MM.1S (cell line): ENCODE measurements around the gene KCNIP4.

Experiments used
- DNase-seq: peaks from one replicate; pipeline ENCODE4 v3.0.0-alpha.2; 2015
- H2AFZ ChIP-seq: fragments of 300-600 bp; sonication (generic); 2 replicates; pipeline ENCODE4 v1.6.0; 2016; ENCODE audit warnings: antibody characterized with exemption, low read length
- H3F3A ChIP-seq: fragments of 300-600 bp; sonication (generic); 2 replicates; pipeline ENCODE4 v1.6.1; 2016; ENCODE audit warnings: mild to moderate bottlenecking, antibody characterized with exemption, low read length, moderate library complexity, mixed read lengths; ENCODE audit not compliant: insufficient read depth
- H3K27ac ChIP-seq: fragments of 300-600 bp; sonication (generic); 2 replicates; pipeline ENCODE4 v1.5.1; 2016; ENCODE audit warnings: mild to moderate bottlenecking, low read length
- H3K27me3 ChIP-seq: fragments of 300-600 bp; sonication (generic); replicated peaks from 2 replicates; pipeline ENCODE4 v1.6.0; 2016; ENCODE audit warnings: low read length; ENCODE audit not compliant: insufficient read depth
- H3K36me3 ChIP-seq: fragments of 300-600 bp; sonication (generic); replicated peaks from 2 replicates; pipeline ENCODE4 v1.6.1; 2016; ENCODE audit warnings: mild to moderate bottlenecking, low read length, mixed read lengths; ENCODE audit not compliant: insufficient read depth
- H3K4me1 ChIP-seq: fragments of 300-600 bp; sonication (generic); 2 replicates; pipeline ENCODE4 v1.6.1; 2016; ENCODE audit warnings: low read length, mixed read lengths
- H3K4me2 ChIP-seq: fragments of 300-600 bp; sonication (generic); 2 replicates; pipeline ENCODE4 v1.6.0; 2016; ENCODE audit warnings: low read depth, low read length
- H3K4me3 ChIP-seq: fragments of 300-600 bp; sonication (generic); 2 replicates; pipeline ENCODE4 v1.5.1; 2016; ENCODE audit warnings: low read length, mixed read lengths
- H3K79me2 ChIP-seq: fragments of 300-600 bp; sonication (generic); 2 replicates; pipeline ENCODE4 v1.6.1; 2016; ENCODE audit warnings: mixed run types, low read length, mixed read lengths
- H3K9ac ChIP-seq: fragments of 300-600 bp; sonication (generic); 2 replicates; pipeline ENCODE4 v1.6.1; 2016; ENCODE audit warnings: low read length, mixed read lengths
- H3K9me2 ChIP-seq: fragments of 300-600 bp; sonication (generic); replicated peaks from 2 replicates; pipeline ENCODE4 v1.6.1; 2016; ENCODE audit warnings: mild to moderate bottlenecking, low read length, mixed read lengths; ENCODE audit not compliant: insufficient read depth
- H3K9me3 ChIP-seq: fragments of 300-600 bp; sonication (generic); replicated peaks from 2 replicates; pipeline ENCODE4 v1.6.1; 2016; ENCODE audit warnings: mild to moderate bottlenecking, low read length, mixed read lengths; ENCODE audit not compliant: insufficient read depth
- H4K20me1 ChIP-seq: fragments of 300-600 bp; sonication (generic); 2 replicates; pipeline ENCODE4 v1.6.1; 2016; ENCODE audit warnings: mild to moderate bottlenecking, low read length, moderate library complexity, mixed read lengths; ENCODE audit not compliant: insufficient read depth
- CTCF ChIP-seq: fragments of 300-600 bp; sonication (generic); IDR thresholded peaks from 2 replicates; pipeline ENCODE4 v1.5.1; 2016; ENCODE audit warnings: antibody characterized with exemption, low read length, mixed read lengths
- EZH2 ChIP-seq: fragments of 300-600 bp; sonication (generic); optimal IDR thresholded peaks from 2 replicates; pipeline ENCODE3; 2017; ENCODE audit warnings: low read depth, mild to moderate bottlenecking, antibody characterized with exemption, low read length, mixed read lengths
- EZH2phosphoT487 ChIP-seq: fragments of 300-600 bp; sonication (generic); IDR thresholded peaks from 2 replicates; pipeline ENCODE4 v1.6.1; 2018; ENCODE audit warnings: antibody characterized with exemption, low read length

KCNIP4 gene

GRCh38 chr4:20938204-20938603 is 1010.4 kb downstream of the KCNIP4 start:
- H3K27me3 ChIP-seq, result no peaks in the 10 kb centered on the region
- TF ChIP-seq EZH2phosphoT487 (no peak), CTCF (no peak), EZH2 (no peak)
- DNase-seq, result no peak

GRCh38 chr4:20926529-20926928 is 1022.0 kb downstream of the KCNIP4 start:
- no peaks in the 10 kb centered on the region for H4K20me1 ChIP-seq
- H3K4me1 ChIP-seq, result no peaks in the 10 kb centered on the region
- no peak overlapping the region for H3K9ac ChIP-seq
- H3K4me2 ChIP-seq, result no peak overlapping the region
- H3K27me3 ChIP-seq, result no peaks in the 10 kb centered on the region
- no peaks in the 10 kb centered on the region; the same call in 1 of the 2 replicates for H3K9me2 ChIP-seq
- no peaks in the 10 kb centered on the region for H3K9me3 ChIP-seq
- H3K4me3 ChIP-seq, result no peak overlapping the region
- no peak overlapping the region for H2AFZ ChIP-seq
- H3K79me2 ChIP-seq, result no peaks in the 10 kb centered on the region
- no peak overlapping the region for H3K27ac ChIP-seq
- TF ChIP-seq CTCF (no peak), EZH2 (no peak), EZH2phosphoT487 (no peak)
- H3K36me3 ChIP-seq, result no peaks in the 10 kb centered on the region
- H3F3A ChIP-seq, result no peaks in the 10 kb centered on the region
- no peak for DNase-seq

More at GRCh38 chr4:20938204-20938603, 1010.4 kb downstream of the KCNIP4 start:
- Histone ChIP-seq H3K9me2 (no peaks in the 10 kb centered on the region), H3F3A (no peaks in the 10 kb centered on the region), H4K20me1 (no peaks in the 10 kb centered on the region), H3K4me1 (no peaks in the 10 kb centered on the region), H3K36me3 (no peaks in the 10 kb centered on the region), H2AFZ (no peak overlapping the region), H3K9me3 (no peaks in the 10 kb centered on the region), H3K27ac (no peak overlapping the region), H3K4me2 (no peak overlapping the region), H3K79me2 (no peaks in the 10 kb centered on the region), H3K4me3 (no peak overlapping the region), H3K9ac (no peak overlapping the region)

- no peaks in the 10 kb centered on the region for H3K9me3 ChIP-seq
- no peaks in the 10 kb centered on the region for H3K36me3 ChIP-seq
- no peak overlapping the region for H3K27ac ChIP-seq
- no peaks in the 10 kb centered on the region for H4K20me1 ChIP-seq
- H3K9me2 ChIP-seq, result no peaks in the 10 kb centered on the region
- no peak overlapping the region for H3K4me3 ChIP-seq
- H3K27me3 ChIP-seq, result no peaks in the 10 kb centered on the region
- H3K79me2 ChIP-seq, result no peaks in the 10 kb centered on the region
- TF ChIP-seq EZH2phosphoT487 (no peak), EZH2 (no peak), CTCF (no peak)
- no peak overlapping the region for H3K4me2 ChIP-seq
- no peak overlapping the region for H3K9ac ChIP-seq
- no peaks in the 10 kb centered on the region for H3F3A ChIP-seq
- DNase-seq, result no peak
- no peak overlapping the region for H2AFZ ChIP-seq
- no peaks in the 10 kb centered on the region for H3K4me1 ChIP-seq
These were observed 1023.4 kb downstream of the KCNIP4 start for GRCh38 chr4:20925176-20925575.
